ENCODE results near the gene FNDC4. TPM values are rescaled to one million over a fixed set of nuclear protein-coding genes. Genes with fewer than 3 reads are reported as not detected.

FNDC4 gene
- total and polyA plus RNA-seq, 2 of the 8 experiments (the other 6 are each of a cell fraction or from before 2014, with no cell fraction given) = 14.1 to 14.7 TPM

DNA sequence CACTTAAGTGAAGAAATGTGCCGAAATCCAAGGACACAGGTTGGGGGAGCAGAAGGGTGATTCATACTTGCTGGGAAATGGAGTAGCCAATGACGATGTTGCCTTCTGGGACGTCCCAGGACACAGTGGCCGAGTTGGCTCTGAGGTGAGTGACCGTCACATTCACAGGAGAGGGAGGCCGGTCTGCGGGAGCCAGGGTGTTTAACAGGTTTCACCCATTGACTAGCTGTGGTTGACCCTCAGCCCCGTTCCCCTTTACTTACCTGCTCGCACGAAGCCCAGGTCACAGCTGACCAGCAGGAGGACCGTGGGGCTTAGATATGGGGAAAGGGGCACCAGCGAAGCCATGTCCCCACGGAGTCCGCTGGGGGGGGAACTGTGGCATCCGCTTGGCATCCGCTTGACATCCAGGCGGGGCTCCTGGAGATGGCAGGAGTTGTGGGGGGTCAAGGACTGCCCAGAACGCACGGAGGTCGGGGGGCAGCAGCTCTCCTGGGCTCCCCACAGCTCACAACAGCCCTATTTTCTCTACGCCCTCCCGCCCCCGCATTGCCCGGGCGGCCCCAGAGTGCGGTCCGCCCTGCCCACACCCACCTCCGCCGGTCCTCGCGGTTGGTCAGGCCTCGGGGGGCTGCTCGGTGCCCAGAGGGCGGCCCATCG, 586 bp downstream of the FNDC4 start (continued):
- 0 out of 2 replicates have a peak, but pooled peaks have one; percentile 42 for TF ChIP-seq SUZ12 (IDR thresholded peaks at IDR 0.05; ENCODE audit: low read length)
- no peak for TF ChIP-seq CEBPB (IDR thresholded peaks at IDR 0.05; ENCODE audit: low read depth, low read length)
- peak; percentile 34 for TF ChIP-seq SAP30 (IDR thresholded peaks at IDR 0.05; ENCODE audit: insufficient read depth, insufficient replicate concordance, low read length)
- no peak for TF ChIP-seq KDM1A (IDR thresholded peaks at IDR 0.05; ENCODE audit: borderline replicate concordance, low read length)
- no peak for TF ChIP-seq PHF8 (conservative IDR thresholded peaks at IDR 0.05; ENCODE audit: low read depth, low read length)
